Measurements from ENCODE around the gene CEP89.

CEP89 gene

GRCh38 chr19:32878988-32879387 is 92.8 kb downstream of the CEP89 start:
- H3K9me3 ChIP-seq (ENCODE audit: control insufficient read depth, insufficient read depth, low read depth, low read length), result no peaks in the 10 kb centered on the region
- no peak overlapping the region for H3K9ac ChIP-seq (ENCODE audit: low read length)
- 0 out of 2 replicates have a peak, but pooled peaks cover 5% of the 10 kb centered on the region for H3K36me3 ChIP-seq (ENCODE audit: control insufficient read depth, insufficient read depth, low read length)
- no peak overlapping the region for H3K27ac ChIP-seq (ENCODE audit: low read depth, low read length)
- no peaks in the 10 kb centered on the region for H3K27me3 ChIP-seq (ENCODE audit: control insufficient read depth, insufficient read depth, low read length)
- H3K4me3 ChIP-seq (ENCODE audit: low read depth, low read length), result no peak overlapping the region
- H3K4me1 ChIP-seq (ENCODE audit: control insufficient read depth, insufficient read depth, low read length), result peaks cover 5% of the 10 kb centered on the region; the same call in 1 of the 2 replicates

GRCh38 chr19:32877977-32878745 is 93.6 kb downstream of the CEP89 start:
- no peak overlapping the region for H3K27ac ChIP-seq (ENCODE audit: low read depth, low read length)
- H3K4me3 ChIP-seq (ENCODE audit: low read depth, low read length), result no peak overlapping the region
- peaks cover 5% of the 10 kb centered on the region; the same call in 1 of the 2 replicates for H3K4me1 ChIP-seq (ENCODE audit: control insufficient read depth, insufficient read depth, low read length)
- H3K9me3 ChIP-seq (ENCODE audit: control insufficient read depth, insufficient read depth, low read depth, low read length), result no peaks in the 10 kb centered on the region
- no peaks in the 10 kb centered on the region for H3K27me3 ChIP-seq (ENCODE audit: control insufficient read depth, insufficient read depth, low read length)
- H3K36me3 ChIP-seq (ENCODE audit: control insufficient read depth, insufficient read depth, low read length), result 0 out of 2 replicates have a peak, but pooled peaks cover 5% of the 10 kb centered on the region
- no peak overlapping the region for H3K9ac ChIP-seq (ENCODE audit: low read length)

DNA sequence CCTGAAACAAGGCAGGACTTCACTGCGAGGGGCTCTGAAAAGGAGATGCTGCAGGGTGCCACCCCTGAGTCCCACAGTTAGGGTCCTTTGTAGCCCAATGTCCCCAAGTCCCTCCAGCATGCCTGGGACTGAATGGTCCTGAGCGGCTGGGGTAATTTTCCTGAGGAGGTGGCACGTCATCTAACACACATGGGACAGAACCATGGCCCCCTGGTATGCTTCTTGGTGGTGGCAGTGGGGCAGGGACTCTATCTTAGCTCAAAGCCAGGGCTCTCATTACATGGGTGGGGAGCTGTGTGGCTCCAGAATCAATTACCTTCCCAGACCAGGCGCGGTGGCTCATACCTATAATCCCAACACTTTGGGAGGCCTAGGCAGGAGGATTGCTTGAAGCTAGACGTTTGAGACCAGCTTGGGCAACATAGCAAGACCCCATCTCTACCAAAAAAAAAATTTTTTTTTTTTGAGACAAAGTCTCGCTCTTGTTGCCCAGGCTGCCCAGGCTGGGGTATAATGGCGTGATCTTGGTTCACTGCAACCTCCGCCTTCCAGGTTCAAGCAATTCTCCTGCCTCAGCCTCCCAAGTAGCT is 94.3 kb downstream of the CEP89 start:
- Histone ChIP-seq H3K36me3 (ENCODE audit: control insufficient read depth, insufficient read depth, low read length) (0 out of 2 replicates have a peak, but pooled peaks cover 5% of the 10 kb centered on the region), H3K27me3 (ENCODE audit: control insufficient read depth, insufficient read depth, low read length) (no peaks in the 10 kb centered on the region), H3K4me3 (ENCODE audit: low read depth, low read length) (no peak overlapping the region), H3K9me3 (ENCODE audit: control insufficient read depth, insufficient read depth, low read depth, low read length) (no peaks in the 10 kb centered on the region), H3K27ac (ENCODE audit: low read depth, low read length) (no peak overlapping the region), H3K9ac (ENCODE audit: low read length) (no peak overlapping the region), H3K4me1 (ENCODE audit: control insufficient read depth, insufficient read depth, low read length) (peaks cover 5% of the 10 kb centered on the region; the same call in 1 of the 2 replicates)

DNA sequence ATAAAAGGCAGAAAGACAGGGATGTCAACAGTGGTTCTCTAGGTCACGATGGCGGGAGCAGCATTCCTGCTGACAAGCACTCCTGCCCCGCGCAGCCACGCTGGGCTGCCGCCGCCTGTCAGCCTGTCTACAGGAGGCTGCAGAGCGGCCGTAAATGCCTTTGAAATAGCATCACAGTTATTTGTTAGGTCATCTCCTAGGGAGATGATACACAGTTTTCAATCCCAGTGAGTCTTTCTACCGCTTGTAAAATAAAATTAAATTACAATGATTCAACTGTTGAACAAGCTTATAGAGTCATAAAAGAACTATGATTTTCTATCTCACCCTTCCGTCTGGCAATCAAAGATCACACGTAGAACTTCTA is 94.9 kb downstream of the CEP89 start:
- H3K9ac ChIP-seq (ENCODE audit: low read length), result no peak overlapping the region
- H3K9me3 ChIP-seq (ENCODE audit: control insufficient read depth, insufficient read depth, low read depth, low read length), result no peaks in the 10 kb centered on the region
- H3K27ac ChIP-seq (ENCODE audit: low read depth, low read length), result no peak overlapping the region
- H3K36me3 ChIP-seq (ENCODE audit: control insufficient read depth, insufficient read depth, low read length), result 0 out of 2 replicates have a peak, but pooled peaks cover 5% of the 10 kb centered on the region
- no peak overlapping the region for H3K4me3 ChIP-seq (ENCODE audit: low read depth, low read length)
- H3K4me1 ChIP-seq (ENCODE audit: control insufficient read depth, insufficient read depth, low read length), result peaks cover 5% of the 10 kb centered on the region; the same call in 1 of the 2 replicates
- H3K27me3 ChIP-seq (ENCODE audit: control insufficient read depth, insufficient read depth, low read length), result no peaks in the 10 kb centered on the region

DNA sequence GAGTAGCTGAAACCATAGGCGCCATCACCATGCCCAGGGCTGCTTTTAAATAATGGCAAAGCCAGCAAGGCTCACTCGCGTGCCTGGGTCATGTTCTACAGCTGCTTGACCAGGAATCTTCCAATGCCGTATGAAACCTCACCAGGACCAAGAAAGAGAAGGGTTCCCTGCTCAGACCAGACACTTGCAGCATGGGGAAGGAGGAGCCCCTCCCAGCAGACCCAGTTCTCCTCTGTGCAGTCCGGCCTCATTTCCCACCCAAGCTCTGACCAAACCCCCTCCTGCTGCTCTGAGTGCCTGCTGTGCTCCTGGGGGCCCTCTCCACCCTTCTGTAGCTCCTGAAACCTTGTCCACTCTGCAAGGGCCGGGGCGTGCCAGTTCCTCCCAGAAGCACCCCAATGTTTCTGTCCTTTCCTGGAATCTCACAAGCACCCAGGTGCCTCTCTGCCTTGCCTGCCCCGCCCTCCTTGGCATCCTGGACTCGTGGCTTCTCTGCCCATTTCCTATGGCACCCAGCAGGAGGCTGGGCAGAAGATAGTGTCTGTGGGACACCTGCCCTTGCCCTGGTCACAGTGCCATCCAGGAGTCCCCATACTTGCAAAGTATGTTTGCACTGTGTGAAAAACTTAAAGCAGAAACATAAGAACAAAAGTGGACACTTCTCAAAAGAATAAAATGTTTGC is 95.4 kb downstream of the CEP89 start:
- Histone ChIP-seq H3K4me3 (ENCODE audit: low read depth, low read length) (no peak overlapping the region), H3K9me3 (ENCODE audit: control insufficient read depth, insufficient read depth, low read depth, low read length) (no peaks in the 10 kb centered on the region), H3K27me3 (ENCODE audit: control insufficient read depth, insufficient read depth, low read length) (no peaks in the 10 kb centered on the region)

GRCh38 chr19:32875428-32875827 is 96.3 kb downstream of the CEP89 start:
- 0 out of 2 replicates have a peak, but pooled peaks cover 5% of the 10 kb centered on the region for H3K36me3 ChIP-seq (ENCODE audit: control insufficient read depth, insufficient read depth, low read length)
- H3K4me1 ChIP-seq (ENCODE audit: control insufficient read depth, insufficient read depth, low read length), result peaks cover 8% of the 10 kb centered on the region; the same call in 1 of the 2 replicates
- H3K9me3 ChIP-seq (ENCODE audit: control insufficient read depth, insufficient read depth, low read depth, low read length), result no peaks in the 10 kb centered on the region
- H3K27ac ChIP-seq (ENCODE audit: low read depth, low read length), result no peak overlapping the region
- no peak overlapping the region for H3K4me3 ChIP-seq (ENCODE audit: low read depth, low read length)
- no peaks in the 10 kb centered on the region for H3K27me3 ChIP-seq (ENCODE audit: control insufficient read depth, insufficient read depth, low read length)
- no peak overlapping the region for H3K9ac ChIP-seq (ENCODE audit: low read length)

More for the DNA sequence above, 95.4 kb downstream of the CEP89 start:
- Histone ChIP-seq H3K9ac (ENCODE audit: low read length) (no peak overlapping the region), H3K27ac (ENCODE audit: low read depth, low read length) (no peak overlapping the region), H3K4me1 (ENCODE audit: control insufficient read depth, insufficient read depth, low read length) (peaks cover 5% of the 10 kb centered on the region; the same call in 1 of the 2 replicates), H3K36me3 (ENCODE audit: control insufficient read depth, insufficient read depth, low read length) (0 out of 2 replicates have a peak, but pooled peaks cover 5% of the 10 kb centered on the region)

GRCh38 chr19:32874605-32875004 is 97.2 kb downstream of the CEP89 start:
- Histone ChIP-seq H3K9ac (ENCODE audit: low read length) (no peak overlapping the region), H3K27me3 (ENCODE audit: control insufficient read depth, insufficient read depth, low read length) (no peaks in the 10 kb centered on the region), H3K36me3 (ENCODE audit: control insufficient read depth, insufficient read depth, low read length) (0 out of 2 replicates have a peak, but pooled peaks cover 3% of the 10 kb centered on the region), H3K27ac (ENCODE audit: low read depth, low read length) (no peak overlapping the region), H3K4me1 (ENCODE audit: control insufficient read depth, insufficient read depth, low read length) (peaks cover 16% of the 10 kb centered on the region; the same call in 1 of the 2 replicates), H3K4me3 (ENCODE audit: low read depth, low read length) (no peak overlapping the region), H3K9me3 (ENCODE audit: control insufficient read depth, insufficient read depth, low read depth, low read length) (no peaks in the 10 kb centered on the region)

DNA sequence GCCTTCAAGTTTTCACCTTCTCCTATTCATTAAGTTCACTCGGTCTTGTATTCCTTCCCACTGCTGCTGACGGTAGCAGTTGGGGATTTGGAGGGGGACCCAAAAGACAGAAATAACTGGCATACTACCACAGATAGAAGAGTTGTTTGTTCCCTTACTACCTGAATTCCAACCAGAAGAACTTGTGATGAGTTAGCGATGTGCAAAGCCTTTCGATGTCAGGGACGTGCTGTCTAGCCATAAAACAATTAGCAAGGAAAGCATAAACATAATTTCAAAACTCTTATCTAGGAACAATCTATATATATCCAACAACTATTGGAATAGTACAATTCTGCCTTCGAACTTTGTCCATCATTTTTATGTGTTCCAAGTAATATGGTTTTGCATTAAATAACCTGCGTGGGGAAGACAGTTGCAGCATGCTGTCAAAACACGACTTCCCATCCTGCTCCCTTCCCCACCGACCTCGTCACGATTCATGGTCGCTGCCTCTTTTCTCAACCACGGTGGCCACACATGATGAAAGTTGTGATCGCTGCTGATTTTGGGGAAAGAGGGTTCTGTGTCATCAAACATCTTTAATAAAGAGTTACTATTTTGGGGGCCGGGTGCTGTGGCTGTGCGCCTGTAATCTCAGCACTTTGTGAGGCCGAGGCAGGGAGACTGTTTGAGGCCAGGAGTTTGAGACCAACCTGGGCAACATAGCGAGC is 98.4 kb downstream of the CEP89 start:
- Histone ChIP-seq H3K27me3 (ENCODE audit: control insufficient read depth, insufficient read depth, low read length) (no peaks in the 10 kb centered on the region), H3K9ac (ENCODE audit: low read length) (no peak overlapping the region), H3K4me3 (ENCODE audit: low read depth, low read length) (no peak overlapping the region), H3K27ac (ENCODE audit: low read depth, low read length) (no peak overlapping the region), H3K36me3 (ENCODE audit: control insufficient read depth, insufficient read depth, low read length) (0 out of 2 replicates have a peak, but pooled peaks cover 3% of the 10 kb centered on the region), H3K4me1 (ENCODE audit: control insufficient read depth, insufficient read depth, low read length) (peaks cover 17% of the 10 kb centered on the region; the same call in 1 of the 2 replicates), H3K9me3 (ENCODE audit: control insufficient read depth, insufficient read depth, low read depth, low read length) (no peaks in the 10 kb centered on the region)

- no peaks in the 10 kb centered on the region for H3K9me3 ChIP-seq (ENCODE audit: control insufficient read depth, insufficient read depth, low read depth, low read length)
- H3K27ac ChIP-seq (ENCODE audit: low read depth, low read length), result no peak overlapping the region
- H3K27me3 ChIP-seq (ENCODE audit: control insufficient read depth, insufficient read depth, low read length), result no peaks in the 10 kb centered on the region
- H3K4me1 ChIP-seq (ENCODE audit: control insufficient read depth, insufficient read depth, low read length), result peaks cover 17% of the 10 kb centered on the region; the same call in 1 of the 2 replicates
- H3K9ac ChIP-seq (ENCODE audit: low read length), result no peak overlapping the region
- H3K36me3 ChIP-seq (ENCODE audit: control insufficient read depth, insufficient read depth, low read length), result no peaks in the 10 kb centered on the region
- no peak overlapping the region for H3K4me3 ChIP-seq (ENCODE audit: low read depth, low read length)
Measured at GRCh38 chr19:32872391-32872790, 99.4 kb downstream of the CEP89 start.

GRCh38 chr19:32870981-32871451 is 100.7 kb downstream of the CEP89 start:
- peaks cover 17% of the 10 kb centered on the region; the same call in 1 of the 2 replicates for H3K4me1 ChIP-seq (ENCODE audit: control insufficient read depth, insufficient read depth, low read length)
- no peaks in the 10 kb centered on the region for H3K27me3 ChIP-seq (ENCODE audit: control insufficient read depth, insufficient read depth, low read length)

More at GRCh38 chr19:32870981-32871451, 100.7 kb downstream of the CEP89 start:
- H3K36me3 ChIP-seq (ENCODE audit: control insufficient read depth, insufficient read depth, low read length), result no peaks in the 10 kb centered on the region
- no peak overlapping the region for H3K9ac ChIP-seq (ENCODE audit: low read length)
- no peak overlapping the region for H3K27ac ChIP-seq (ENCODE audit: low read depth, low read length)
- H3K9me3 ChIP-seq (ENCODE audit: control insufficient read depth, insufficient read depth, low read depth, low read length), result no peaks in the 10 kb centered on the region
- H3K4me3 ChIP-seq (ENCODE audit: low read depth, low read length), result no peak overlapping the region
